ENCODE data around the gene AGAP1. TPM values are rescaled to one million over a fixed set of nuclear protein-coding genes. Genes with fewer than 3 reads are reported as not detected.

AGAP1 gene
- total and polyA plus RNA-seq, 10 donors = 1.1 to 26.6 (median 11.3) TPM

DNA sequence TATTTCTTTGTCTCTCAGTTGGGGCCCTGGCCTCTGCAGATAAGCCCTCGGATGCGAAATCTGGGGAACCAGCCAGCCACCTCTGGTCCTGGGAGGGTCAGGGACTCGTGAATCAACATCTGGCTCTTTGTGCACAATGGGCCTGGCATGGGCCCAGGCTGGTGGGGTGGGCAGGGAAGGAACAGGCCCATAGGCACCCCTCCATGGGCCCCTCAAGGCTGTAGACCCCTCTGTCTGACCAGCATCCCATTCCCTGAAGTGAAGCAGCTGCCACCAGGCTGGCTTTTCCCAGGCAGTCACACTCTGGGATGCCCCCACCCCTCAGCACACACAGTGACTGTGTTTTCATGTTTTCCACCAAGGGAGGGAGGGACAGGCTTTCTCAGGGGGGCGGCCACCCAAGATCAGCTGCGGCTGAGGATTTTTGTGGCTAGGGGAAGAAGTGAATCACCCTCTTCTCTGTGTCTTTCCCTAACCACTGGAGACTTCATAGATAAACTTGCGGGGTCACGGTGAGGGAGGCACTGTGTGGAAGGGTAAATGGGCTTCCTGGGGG, 166.0 kb downstream of the AGAP1 start:
- Histone ChIP-seq H3K4me1 (peaks cover 0 to 31% (median 12%) of the 10 kb centered on the region in 6 donors), H3K36me3 (no peaks in the 10 kb centered on the region), H3K27me3 (replicated peaks in 1 of 7) (peaks cover 0 to 78% (median 0%) of the 10 kb centered on the region in 7 donors), H3K27ac (no peak overlapping the region), H3K9me3 (no peaks in the 10 kb centered on the region), H3K4me3 (no peak overlapping the region)
- intact Hi-C loops (cut with DNase I; ENCODE audit: low total_unique reads) = no loop called here
- WGBS, 5 donors = 66 to 76% (median 75%) methylated on average over 7 of the region's 7 CpGs
- no peak for DNase-seq
- TF ChIP-seq POLR2AphosphoS5 (IDR thresholded peaks at IDR 0.05) (no peak), POLR2A (IDR thresholded peaks at IDR 0.05) (no peak)
- TF ChIP-seq, protein P1, sequence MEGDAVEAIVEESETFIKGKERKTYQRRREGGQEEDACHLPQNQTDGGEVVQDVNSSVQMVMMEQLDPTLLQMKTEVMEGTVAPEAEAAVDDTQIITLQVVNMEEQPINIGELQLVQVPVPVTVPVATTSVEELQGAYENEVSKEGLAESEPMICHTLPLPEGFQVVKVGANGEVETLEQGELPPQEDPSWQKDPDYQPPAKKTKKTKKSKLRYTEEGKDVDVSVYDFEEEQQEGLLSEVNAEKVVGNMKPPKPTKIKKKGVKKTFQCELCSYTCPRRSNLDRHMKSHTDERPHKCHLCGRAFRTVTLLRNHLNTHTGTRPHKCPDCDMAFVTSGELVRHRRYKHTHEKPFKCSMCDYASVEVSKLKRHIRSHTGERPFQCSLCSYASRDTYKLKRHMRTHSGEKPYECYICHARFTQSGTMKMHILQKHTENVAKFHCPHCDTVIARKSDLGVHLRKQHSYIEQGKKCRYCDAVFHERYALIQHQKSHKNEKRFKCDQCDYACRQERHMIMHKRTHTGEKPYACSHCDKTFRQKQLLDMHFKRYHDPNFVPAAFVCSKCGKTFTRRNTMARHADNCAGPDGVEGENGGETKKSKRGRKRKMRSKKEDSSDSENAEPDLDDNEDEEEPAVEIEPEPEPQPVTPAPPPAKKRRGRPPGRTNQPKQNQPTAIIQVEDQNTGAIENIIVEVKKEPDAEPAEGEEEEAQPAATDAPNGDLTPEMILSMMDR (IDR thresholded peaks at IDR 0.05 in 8 of 11, conservative IDR thresholded peaks at IDR 0.05 in 3 of 11) = no peak

DNA sequence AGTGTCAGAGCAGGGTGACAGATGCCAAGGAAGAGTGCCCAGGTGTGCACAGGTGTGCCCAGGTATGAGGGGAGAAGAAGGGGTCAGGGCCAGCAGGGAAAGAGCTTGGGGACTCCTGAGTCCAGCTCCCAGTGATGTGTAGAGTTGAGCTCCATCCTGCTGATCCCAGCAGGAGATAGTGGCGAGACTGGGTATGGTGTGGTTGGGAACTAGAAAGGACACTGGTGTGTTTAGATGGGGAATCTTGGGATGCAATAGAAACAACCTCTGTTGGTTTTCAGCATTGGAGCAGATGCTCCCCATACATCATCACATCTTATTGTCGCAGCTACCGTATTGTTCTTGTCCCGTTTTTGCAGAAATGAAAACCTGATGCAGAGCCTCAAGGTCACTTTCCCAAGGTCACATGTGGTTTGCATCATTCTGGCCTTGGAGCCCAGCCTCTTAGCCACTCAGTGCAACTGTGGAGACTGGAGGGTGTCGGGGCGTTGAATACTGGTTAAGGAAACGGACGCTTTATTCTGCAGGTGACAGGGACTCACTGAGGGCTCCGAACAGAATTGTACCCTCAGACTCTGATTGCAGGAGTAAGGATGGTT, 166.7 kb downstream of the AGAP1 start:
- H3K36me3 ChIP-seq = no peaks in the 10 kb centered on the region
- intact Hi-C loops (cut with DNase I; ENCODE audit: low total_unique reads) = no loop called here
- WGBS, 5 donors = 82 to 91% (median 86%) methylated on average over 9 of the region's 9 CpGs
- peaks cover 0 to 85% (median 0%) of the 10 kb centered on the region in 7 donors for H3K27me3 ChIP-seq (replicated peaks in 1 of 7)
- H3K4me3 ChIP-seq = no peak overlapping the region
- no peaks in the 10 kb centered on the region for H3K9me3 ChIP-seq
- peaks cover 0 to 38% (median 14%) of the 10 kb centered on the region in 6 donors for H3K4me1 ChIP-seq
- no peak for DNase-seq
- TF ChIP-seq, protein P1 (IDR thresholded peaks at IDR 0.05 in 8 of 11, conservative IDR thresholded peaks at IDR 0.05 in 3 of 11) = no peak
- TF ChIP-seq POLR2A (IDR thresholded peaks at IDR 0.05) (no peak), POLR2AphosphoS5 (IDR thresholded peaks at IDR 0.05) (no peak)
- H3K27ac ChIP-seq = no peak overlapping the region

DNA sequence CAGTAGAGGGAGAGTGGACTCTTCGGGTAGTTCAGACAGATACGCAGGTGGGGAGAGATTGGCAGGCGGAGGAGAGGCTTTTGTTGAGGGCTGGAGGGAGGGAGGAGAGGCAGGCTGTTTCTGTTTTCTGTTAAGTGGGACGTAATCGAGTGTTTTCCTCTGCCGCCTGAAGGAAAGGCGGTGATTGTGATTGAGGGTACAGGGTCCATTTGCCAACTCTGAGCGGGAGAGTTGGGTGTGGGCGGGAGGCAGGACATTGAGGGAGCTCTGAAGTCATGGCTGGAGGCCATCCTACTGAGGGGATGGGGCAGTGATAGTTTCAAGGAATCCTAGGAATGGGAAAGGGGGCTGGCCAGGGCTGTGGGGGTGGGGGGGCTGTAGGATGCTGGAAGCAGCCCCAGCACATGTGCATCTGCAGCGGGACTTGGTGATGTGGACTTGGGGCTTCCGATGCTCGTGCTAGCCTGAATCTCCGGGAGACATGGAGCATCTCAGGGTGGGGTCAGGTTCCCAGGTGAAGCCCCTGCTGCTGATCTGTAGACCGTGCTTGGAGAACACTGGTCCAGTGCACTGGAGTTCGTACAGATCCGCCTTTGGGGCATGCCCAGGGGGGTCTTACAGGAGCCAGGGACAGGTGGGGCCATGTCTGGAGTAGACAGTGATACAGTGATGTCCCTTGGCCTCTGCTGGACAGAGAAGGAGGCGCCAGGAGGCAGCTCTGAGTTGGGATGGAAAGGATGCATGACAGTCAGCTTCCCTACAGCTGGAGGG, 167.5 kb downstream of the AGAP1 start:
- no peak for DNase-seq
- no peak overlapping the region for H3K4me3 ChIP-seq
- intact Hi-C loops (cut with DNase I; ENCODE audit: low total_unique reads) = no loop called here
- H3K4me1 ChIP-seq = peaks cover 7 to 46% (median 21%) of the 10 kb centered on the region in 6 donors
- peaks cover 0 to 93% (median 0%) of the 10 kb centered on the region in 7 donors for H3K27me3 ChIP-seq (replicated peaks in 1 of 7)
- H3K36me3 ChIP-seq = no peaks in the 10 kb centered on the region
- 76 to 82% (median 80%) methylated on average over 16 to 17 of the region's 17 CpGs for WGBS, 5 donors
- H3K27ac ChIP-seq = no peak overlapping the region
- TF ChIP-seq POLR2AphosphoS5 (IDR thresholded peaks at IDR 0.05) = no peak
- TF ChIP-seq, protein P1 (IDR thresholded peaks at IDR 0.05 in 8 of 11, conservative IDR thresholded peaks at IDR 0.05 in 3 of 11) = no peak
- no peaks in the 10 kb centered on the region for H3K9me3 ChIP-seq

DNA sequence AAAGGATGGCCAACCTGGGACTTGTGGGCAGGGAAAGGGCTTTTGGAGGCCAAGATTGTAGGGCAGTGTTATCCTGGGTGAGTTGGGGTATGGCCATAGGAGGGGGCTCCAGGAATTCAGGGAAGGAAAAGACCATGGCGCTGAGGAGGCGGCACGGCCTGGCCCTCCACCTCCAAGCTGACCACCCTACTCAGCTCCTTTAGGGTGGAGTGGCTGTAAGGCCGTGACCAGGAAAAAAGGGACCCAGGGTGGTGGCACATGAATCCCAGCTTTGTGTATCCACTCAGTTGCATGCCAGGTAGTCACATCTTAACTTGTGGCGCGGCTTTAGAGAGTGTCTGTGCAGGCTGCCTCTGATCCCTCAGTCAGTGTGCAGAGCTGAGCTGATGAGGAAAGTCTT, 168.1 kb downstream of the AGAP1 start:
- Histone ChIP-seq H3K4me1 (peaks cover 7 to 49% (median 23%) of the 10 kb centered on the region in 6 donors), H3K36me3 (no peaks in the 10 kb centered on the region), H3K27me3 (replicated peaks in 1 of 7) (peaks cover 0 to 97% (median 0%) of the 10 kb centered on the region in 7 donors), H3K27ac (no peak overlapping the region), H3K4me3 (no peak overlapping the region), H3K9me3 (no peaks in the 10 kb centered on the region)
- TF ChIP-seq POLR2A (IDR thresholded peaks at IDR 0.05) (no peak), POLR2AphosphoS5 (IDR thresholded peaks at IDR 0.05) (no peak)
- TF ChIP-seq, protein P1 (IDR thresholded peaks at IDR 0.05 in 8 of 11, conservative IDR thresholded peaks at IDR 0.05 in 3 of 11) = no peak
- intact Hi-C loops (cut with DNase I; ENCODE audit: low total_unique reads) = no loop called here
- DNase-seq = no peak
- WGBS, 5 donors = 82 to 97% (median 93%) methylated on average over 6 of the region's 6 CpGs

All from spleen (tissue), 11 donors.